ENCODE results near the gene PITPNC1.

PITPNC1 gene

DNA sequence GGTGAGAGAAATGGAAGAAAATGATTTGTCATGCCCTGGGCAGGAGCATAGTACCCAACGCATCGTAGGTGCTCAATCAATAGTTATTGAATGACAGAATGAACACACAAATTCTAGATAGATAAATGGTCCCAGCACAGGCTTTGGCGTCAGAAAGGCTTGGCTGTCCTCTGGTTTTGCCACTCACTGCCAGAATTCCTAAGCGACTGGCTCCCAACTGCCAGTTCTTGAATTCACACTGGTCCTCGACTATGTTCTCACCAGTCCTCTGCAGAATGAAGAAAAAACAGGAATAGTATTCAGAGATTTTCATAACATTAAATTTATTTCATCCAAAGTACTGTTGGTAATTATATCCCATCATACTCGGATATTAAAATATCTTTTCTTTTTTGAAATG is 177.6 kb downstream of the PITPNC1 start:
- no peak for ATAC-seq

DNA sequence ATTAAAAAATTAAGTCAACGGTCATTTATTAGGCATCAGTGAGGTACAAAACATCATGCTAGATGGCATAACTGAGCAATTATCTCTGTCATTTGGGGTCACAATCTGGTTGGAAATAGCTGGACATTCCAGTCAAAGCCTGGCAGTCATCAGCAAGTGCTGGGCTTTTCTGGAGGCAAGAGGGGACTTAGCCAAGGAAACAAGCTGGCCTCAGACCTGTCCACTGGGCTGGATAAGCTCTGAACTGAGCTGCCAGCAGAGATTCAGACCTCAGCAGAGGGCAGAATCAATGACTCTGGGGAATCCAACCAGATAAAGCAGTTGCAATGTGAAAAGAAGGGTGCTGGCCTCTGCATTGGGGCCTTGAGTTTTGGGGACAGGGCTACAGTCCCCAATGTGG is 178.8 kb downstream of the PITPNC1 start:
- no peak for DNase-seq
- no peak for ATAC-seq

More for the DNA sequence above, 177.6 kb downstream of the PITPNC1 start:
- no peak for DNase-seq

DNA sequence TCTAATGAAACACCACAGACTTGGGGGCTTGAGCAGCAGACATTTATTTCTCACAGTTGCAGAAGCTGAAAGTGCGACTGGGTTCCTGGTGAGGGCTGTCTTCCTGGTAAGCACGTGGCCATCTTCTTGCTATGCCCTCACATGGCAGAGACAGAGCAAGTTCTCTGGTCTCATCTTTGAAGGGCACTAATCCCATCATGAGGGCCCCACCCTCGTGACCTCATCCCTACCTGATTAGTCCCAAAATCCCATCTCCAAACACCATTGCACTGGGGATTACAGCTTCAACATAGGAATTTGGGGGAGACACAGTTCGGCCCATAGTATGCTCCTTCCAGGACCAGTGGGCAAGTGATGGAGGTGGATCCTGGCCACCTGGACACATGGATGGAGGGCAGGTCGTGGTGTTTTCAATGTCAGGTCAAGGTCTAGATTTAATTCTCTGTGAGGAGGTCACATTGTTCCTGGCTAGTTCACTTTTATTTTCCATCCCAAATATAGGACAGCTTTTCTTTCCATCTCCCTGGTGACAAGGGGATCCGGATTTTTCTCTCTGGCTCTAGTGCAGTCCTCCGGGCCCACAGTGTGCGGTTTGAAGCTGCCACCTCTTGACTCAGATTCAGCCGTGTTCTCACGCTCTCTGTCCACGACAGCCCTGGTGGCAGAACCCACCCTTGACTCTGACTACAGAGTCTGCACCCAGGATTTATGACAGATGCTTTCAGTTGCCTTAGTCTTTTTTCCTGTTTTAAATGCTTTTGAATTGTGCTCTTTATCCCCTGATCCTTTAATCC is 180.2 kb downstream of the PITPNC1 start:
- no peak for ATAC-seq
- DNase-seq = no peak

DNA sequence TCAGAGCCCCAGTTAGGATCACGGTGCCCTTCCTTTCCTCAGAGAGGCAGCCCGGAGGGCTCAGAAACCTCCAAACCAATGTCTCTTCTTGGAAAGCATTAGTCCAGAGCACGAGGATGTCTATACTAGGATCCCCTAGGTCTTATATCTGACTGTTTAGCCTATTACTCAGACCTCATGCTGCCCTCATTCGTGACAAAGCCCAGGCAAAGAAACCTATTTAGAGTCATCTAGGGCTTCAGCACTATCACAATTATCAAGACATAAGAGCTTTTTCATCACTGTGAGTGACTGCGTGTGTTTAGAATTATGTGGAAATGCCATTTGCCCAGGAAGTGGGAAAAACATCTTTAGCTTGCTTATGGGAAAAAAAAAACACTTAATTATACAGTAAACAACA is 180.8 kb downstream of the PITPNC1 start:
- ATAC-seq (no peak), DNase-seq (no peak)

DNA sequence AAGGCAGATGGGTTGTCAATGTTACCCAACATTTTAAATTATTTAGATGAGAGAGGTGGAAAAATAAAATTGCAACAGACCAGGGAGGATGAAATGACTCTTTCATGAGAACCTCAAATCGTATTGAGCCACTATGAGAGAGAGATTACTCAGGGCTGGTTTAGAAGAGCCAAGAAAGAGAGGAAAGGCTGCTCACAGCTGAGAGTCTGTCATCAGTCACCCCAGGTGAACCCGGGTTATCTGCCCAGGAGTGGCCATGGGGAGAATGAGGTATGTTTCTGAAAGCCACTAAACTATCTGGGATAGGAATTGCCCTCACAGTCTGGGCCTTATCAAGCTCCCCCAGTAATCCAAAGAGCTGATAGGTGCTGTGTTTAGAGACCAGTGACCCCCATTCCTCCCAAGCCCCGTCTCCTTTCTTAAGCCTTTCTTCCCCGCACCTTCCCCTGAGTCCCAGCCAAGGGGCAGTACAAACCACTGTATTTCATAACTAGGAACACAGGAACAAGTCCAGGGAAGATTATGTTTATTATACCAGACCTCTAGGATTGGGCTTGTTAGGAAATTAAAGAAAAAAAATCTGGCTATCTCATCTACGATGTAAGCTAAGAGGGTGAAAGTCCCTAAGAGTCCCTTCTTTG is 181.8 kb downstream of the PITPNC1 start:
- no peak for DNase-seq
- ATAC-seq = no peak

DNA sequence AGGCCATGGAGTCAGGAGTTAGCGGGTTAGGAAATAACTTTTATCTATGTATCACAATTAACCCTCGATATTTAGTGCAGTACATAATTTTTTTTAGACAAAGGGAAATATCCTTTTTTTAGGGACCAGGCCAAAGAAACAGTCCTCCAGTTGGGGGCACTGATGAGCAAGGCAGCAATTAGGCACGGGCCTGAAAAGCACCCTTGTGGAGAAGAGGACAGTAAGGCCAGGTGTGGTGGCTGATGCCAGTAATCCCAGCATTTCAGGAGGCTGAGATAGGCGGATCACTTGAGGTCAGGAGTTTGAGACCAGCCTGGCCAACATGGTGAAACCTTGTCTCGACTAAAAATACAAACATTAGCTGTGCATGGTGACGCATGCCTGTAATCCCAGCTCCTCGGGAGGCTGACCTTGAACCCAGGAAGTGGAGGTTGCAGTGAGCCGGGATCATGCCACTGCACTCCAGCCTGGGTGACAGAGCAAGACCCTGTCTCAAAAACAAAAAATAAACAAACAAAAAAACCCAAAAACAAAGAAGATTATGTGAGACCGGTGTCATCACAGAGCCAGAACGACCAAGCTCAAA is 182.4 kb downstream of the PITPNC1 start:
- ATAC-seq (no peak), DNase-seq (no peak)

DNA sequence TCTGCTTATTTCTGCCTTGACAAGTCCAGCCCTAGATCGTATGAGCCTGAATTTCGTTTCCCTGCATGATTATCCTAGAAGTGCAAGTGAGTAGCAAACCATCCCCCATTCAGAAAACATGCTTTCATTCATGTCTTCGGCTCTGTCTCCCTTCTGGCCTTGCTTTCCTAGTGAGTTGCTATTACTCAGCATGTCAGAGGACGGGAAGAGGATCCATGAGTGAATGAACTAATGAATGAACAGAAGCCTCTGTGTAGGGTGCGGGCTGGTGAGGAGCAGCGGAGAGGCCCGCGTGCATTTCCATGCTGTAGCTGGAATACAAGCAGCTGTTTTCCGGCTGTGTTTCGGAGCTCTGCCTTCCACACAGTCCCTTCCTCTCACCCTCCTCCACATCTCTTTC is 184.9 kb downstream of the PITPNC1 start:
- ATAC-seq = no peak
- DNase-seq = no peak

DNA sequence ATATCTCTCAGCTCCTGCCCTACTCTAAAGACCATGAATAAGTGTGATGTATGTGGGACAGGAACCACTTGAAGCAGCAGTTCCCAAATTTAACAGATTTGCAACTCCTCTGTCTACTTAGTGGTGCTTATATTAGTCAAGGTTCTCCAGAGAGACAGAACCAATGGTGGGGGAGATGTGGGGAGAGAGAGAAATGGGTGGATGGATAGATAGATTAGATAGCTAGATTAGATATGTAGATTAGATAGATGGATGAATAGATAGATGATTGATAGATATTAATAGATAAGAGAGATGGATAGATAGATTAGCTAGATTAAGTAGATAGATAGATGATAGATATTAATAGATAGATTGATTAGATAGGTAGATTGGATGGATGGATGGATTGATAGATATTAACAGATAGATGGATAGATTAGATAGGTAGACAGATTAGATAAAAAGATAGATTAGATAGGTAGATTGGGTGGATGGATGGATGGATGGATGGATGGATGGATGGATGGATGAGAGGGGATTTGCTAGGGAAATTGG is 186.7 kb downstream of the PITPNC1 start:
- no peak for ATAC-seq
- DNase-seq = no peak

DNA sequence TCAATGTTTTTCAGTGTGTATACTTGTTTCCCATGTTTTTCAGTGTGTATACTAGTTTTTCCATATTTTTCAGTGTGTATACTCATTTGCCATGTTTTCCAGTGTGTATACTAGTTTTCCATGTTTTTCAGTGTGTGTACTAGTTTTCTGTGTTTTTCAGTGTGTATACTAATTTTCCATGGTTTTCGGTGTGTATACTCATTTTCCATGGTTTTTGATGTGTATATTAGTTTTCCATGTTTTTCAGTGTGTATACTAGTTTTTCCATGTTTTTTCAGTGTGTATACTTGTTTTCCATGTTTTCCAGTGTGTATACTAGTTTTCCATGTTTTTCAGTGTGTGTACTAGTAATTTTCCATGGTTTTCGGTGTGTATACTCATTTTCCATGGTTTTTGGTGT is 188.0 kb downstream of the PITPNC1 start:
- DNase-seq = no peak

DNA sequence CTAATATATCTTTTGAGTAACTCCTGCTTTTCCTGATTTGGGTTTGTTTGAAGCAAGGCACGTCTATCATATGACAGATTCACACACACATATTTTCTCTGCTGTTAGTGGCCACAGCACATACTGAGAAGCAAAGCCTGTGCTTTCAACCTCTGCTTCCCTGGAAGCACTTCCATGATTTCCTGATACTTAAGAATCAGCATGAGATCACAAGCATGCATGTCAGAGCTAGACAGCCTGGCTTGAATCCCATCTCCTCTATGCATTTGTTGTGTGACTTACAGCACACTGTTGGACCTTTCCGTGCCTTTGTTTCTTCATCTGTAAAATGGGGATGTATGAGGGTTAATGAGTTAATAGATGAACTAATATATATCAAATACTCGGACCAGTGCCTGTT is 189.6 kb downstream of the PITPNC1 start:
- no peak for ATAC-seq
- no peak for DNase-seq

More for the DNA sequence above, 188.0 kb downstream of the PITPNC1 start:
- no peak for ATAC-seq

DNA sequence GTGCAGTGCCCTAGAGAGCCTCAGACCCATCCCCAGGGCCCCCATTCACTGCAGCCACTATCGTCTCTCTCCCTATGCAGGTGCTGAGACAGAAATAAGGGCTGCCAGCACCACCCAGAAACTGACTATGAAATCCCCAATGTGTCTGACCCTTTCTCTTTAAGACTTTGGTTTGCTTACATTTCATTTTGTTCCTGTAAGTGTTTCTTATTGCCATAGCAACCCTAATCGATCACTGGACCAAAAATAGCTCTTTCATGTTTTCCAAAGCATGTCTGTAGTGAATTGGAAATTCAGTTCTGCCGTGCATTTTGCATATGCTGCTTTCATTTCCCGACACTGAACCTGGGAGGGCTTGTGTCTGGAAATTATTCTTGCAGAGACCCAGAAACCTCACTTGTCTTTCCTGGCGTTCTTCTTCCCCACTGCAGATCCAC is 192.0 kb downstream of the PITPNC1 start:
- ATAC-seq (no peak), DNase-seq (no peak)

DNA sequence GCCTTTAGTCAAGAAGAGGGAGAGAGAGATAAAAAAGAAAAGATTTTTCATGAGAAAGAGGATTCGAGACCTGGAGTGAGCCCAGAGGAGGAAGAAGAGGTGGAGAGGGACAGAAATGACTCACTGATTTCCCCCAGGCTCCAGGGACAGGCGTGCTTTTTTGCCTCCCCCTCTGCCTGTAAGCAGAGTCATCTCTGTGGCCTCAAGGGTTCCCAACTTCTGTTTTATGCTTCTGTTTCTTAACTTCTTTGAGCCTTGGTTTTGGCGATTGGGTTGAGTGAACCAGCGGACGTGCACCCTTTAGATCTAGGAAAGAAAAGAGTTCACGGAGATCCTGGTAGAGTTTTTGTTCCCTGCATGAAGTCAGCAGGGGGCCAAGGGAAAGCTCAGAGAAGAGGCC is 192.8 kb downstream of the PITPNC1 start:
- DNase-seq (no peak), ATAC-seq (no peak)

DNA sequence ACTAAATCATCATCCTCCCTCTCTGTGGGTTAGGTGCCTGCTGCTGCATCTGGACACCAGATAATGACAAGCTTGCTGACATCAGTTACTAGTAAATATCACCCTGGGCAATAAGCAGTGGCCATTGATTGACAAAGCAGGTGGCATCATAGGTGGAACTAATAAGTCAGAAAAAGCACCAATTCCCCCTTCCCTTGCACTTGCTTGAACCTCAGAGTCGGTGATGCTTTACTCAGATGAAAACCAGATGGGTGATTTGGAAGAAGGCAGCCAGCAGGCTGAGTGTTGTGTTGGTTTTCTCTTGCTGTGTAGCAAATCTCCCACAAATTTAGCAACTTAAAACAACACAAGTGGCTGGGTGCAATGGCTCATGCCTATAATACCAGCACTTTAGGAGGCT is 193.7 kb downstream of the PITPNC1 start:
- ATAC-seq = no peak
- DNase-seq = no peak

DNA sequence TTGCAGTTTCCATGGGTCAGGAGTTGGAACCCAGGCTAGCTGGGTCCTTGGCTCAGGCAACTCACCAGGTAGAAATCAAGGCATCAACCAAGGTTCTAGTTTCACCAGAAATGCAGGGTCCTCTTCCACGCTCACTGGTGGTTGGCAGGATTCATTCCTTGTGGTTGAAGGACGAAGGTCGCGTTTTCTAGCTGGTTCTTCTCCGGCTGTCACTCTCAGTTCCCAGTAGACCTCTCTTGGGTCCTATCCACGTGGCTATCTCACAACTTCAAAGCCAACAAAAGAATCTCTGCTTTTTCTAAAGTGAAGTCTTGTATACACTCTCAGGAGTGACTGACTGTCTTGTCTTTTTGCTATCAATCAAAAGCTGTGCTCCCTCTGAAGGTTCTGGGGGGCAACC is 194.4 kb downstream of the PITPNC1 start:
- ATAC-seq (no peak), DNase-seq (no peak)

DNA sequence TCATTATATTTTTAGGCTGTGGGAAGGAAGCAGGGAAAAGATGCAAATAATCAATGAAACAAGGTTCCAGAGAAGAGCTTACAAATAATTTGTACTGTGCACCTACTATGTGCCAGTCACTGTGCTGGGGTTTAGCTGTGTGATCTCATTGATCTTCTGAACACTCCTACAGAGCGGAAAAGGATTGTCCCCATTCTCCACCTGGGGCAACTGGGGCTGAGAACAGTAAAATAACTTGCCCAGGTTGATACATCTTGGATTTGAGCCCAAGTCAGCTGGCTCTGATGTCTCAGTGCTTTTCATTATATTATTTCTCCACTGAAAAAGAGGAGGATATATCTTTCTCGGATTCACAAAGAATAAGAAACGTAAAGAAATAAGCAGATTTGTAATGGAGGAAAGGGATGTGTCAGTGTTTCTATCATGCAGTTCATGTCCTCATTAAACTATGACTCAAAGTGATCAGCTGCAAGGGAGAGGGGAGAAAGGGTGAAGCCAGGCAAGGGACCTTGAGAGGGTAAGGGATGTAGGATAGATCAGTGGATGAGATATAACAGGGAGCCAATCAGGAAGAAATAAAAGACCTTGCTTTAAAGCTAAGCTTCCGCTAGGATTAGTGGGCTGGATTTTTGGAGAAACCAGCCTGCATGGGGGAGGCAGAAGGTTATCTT is 197.0 kb downstream of the PITPNC1 start:
- no peak for ATAC-seq
- no peak for DNase-seq

DNA sequence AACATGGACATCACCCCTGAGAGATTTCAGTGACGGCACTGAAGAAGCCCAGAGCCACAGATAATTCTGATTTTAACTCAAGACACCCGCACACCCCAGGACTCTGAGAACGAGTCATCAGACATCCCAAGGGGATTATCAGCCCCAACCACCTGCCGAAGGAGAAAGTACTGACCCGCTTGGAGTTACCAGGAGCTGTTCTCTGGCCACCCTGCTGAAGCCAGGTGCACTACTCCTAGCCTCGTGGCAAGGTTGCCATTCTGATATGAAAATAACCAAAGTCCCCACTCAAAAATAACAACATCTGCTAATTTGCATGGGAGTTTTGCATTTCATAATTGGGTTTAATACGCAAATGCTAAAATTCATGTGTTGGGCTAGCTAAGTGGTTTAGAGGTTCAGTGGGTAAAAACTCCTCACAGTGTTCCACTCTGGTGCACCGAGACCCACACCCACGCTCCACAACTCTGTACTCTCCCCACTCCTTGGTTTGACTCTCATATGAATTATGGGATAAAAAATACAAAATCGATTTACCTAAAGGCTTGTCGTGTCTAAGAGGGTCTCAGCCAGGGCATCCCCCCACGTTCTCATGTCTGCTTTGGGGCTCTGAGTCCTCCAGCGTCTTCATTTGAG is 197.7 kb downstream of the PITPNC1 start:
- DNase-seq (no peak), ATAC-seq (no peak)

DNA sequence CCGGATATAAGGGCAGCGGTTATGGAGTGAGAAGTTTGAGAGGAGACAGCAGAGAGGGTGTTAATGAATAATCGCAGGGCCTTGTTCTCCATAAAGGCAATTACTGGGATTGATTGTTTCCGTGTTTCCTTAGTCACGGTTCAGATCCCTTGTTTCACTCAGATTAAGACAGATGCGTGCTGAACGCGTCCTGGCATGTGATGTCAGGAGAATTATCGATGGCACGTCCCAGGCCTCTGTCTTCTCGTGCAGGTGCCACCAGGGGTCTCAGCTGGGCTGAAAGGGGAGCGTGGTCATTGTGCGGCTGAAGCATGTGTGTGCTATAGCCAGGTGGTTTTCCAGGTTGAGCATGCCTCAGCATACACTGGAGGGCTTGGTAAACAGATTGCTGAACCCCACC is 198.2 kb downstream of the PITPNC1 start:
- no peak for DNase-seq
- no peak for ATAC-seq

DNA sequence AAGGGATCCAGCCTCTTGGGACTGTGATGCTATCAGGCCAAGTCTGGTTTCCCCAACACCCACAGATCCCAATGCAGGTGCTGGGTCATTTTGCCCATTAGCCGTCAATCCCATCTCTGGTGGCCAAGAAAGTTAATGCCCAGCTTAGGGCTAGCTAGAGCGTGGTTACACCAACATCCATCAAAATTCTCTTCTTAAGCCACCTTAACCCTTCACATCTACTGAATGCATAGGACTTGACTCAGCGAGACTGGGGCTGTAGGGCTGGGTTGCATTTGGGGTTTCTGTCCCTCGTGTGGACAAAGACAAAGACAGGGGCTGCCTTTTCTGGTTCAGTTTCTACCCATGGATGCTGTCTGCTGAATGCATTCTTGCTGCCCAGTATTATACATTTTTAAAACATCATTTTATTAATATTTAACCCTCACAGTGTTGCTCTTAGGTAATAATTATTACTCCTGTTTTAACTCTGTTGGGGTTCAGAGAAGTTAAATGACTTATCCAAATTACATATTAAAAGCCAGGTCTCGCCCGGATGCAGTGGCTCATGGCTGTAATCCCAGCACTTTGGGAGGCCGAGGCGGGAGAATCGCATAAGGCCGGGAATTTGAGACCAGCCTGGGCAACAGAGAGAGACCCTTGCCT is 199.5 kb downstream of the PITPNC1 start:
- no peak for DNase-seq
- ATAC-seq = no peak

DNA sequence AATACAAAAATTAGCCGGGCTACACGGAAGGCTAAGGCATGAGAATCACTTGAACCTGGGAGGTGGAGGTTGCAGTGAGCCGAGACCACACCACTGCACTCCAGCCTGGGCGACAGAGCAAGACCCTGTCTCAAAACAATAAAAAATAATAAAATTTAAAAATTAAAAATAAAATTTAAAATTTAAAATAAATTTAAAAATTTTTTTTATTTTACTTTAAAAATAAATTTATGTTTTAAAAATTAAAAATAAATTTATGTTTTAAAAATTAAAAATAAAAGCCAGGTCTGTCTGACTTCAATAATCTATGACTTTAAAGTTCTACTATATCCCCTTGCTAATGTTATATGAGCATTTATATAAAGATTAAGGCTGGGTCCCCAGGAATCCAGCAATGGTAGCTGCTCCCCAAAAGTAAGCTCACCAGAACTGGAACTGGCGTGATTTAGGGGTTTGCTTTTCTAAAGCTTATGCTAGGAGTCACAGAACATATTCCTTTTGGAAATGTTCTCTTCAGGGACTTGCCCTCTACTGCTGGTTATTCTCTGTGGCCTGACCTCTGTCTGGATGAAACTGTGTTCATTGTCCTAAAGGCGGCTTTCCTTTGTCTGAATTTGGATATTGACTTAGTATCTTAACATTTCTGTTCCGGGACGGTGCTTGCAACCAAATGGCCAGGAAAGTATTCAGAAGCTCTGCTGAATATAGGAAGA is 200.5 kb downstream of the PITPNC1 start:
- no peak for DNase-seq
- no peak for ATAC-seq

DNA sequence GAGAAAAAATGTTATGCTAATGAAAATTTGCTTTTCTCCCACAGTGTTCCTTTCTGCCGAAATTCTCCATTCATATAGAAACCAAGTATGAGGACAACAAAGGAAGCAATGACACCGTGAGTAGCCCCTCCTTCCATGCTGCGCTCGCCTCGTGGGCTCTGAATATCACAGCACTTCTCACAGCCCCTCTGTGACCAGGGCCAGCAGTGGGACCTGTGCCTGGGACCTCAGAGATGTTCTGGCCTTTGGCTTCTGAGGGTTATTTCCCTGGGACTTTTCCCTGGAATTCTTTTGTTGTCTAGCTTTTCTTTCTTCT is 201.0 kb downstream of the PITPNC1 start:
- DNase-seq (no peak), ATAC-seq (no peak)

All from stimulated activated naive CD8-positive, alpha-beta T cell treated with anti-CD3 and anti-CD28 coated beads, Interleukin-15, Interleukin-2, amounts not matched to agents 100 U/mL and 50 U/mL, for 24 hours (primary cell).